HG03457 (cell line): Measurements from ENCODE around the gene ZC3H12C.

ENCODE experiments used
- ATAC-seq: cut with Tn5 transposase; IDR thresholded peaks from one replicate; pipeline ENCODE4 v1.9.1; 2021; ENCODE audit warnings: moderate number of reproducible peaks; ENCODE audit not compliant: unreplicated experiment

Gene ZC3H12C

DNA sequence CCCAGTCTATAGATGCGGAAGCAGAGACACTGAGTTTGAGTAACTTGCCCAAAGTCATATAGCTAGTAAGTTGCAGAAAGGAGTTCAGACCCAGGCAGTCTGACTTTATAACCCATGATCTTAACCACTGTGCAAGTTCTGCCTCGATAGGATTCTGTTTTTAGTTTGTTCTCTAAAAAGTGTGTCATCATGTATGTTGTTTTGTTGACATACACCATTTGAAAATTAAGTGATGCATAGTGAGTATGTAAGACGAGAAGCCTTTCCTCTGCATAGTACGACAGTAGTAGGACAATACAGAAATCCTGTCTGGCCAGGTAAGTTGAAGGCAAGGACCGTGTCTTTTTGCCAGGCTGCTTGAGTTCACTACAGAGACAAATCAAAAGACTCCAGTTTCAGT, 3.3 kb downstream of the ZC3H12C start:
- no peak for ATAC-seq

- ATAC-seq = no peak
Measured at GRCh38 chr11:110097459-110098012, 4.3 kb downstream of the ZC3H12C start.

- ATAC-seq = peak; percentile 41
Measured at GRCh38 chr11:110098645-110099044, 5.5 kb downstream of the ZC3H12C start.

- no peak for ATAC-seq
Measured at GRCh38 chr11:110100476-110101240, 7.5 kb downstream of the ZC3H12C start.

DNA sequence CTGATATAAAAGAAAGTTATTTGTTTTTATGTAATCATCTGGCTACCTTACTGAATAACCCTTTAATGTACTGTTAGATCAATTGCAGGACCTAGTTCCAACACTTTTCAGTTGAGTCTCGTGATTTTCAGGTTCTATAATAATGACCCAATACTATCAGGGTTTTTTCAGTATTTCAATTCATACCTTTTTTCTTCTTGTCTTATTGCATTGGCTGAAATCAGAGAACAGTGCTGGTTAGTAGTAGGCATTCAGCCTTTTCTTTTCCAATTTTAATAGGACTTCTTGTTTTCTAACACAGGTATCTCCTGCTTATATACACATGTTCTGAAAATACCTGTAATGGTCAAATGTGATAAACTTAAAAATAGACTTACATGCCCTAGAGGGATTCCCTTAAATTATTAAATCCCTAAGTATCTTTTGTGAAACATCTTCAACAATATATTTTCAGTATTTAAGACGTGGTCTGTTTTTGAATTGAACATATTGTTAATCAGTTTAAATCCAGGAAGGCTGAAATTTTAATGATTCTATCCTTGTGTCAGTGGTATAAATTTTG, 13.6 kb downstream of the ZC3H12C start:
- no peak for ATAC-seq

GRCh38 chr11:110110854-110111253, 17.7 kb downstream of the ZC3H12C start:
- ATAC-seq = no peak

- ATAC-seq = no peak
Measured at GRCh38 chr11:110112457-110112856, 19.3 kb downstream of the ZC3H12C start.

DNA sequence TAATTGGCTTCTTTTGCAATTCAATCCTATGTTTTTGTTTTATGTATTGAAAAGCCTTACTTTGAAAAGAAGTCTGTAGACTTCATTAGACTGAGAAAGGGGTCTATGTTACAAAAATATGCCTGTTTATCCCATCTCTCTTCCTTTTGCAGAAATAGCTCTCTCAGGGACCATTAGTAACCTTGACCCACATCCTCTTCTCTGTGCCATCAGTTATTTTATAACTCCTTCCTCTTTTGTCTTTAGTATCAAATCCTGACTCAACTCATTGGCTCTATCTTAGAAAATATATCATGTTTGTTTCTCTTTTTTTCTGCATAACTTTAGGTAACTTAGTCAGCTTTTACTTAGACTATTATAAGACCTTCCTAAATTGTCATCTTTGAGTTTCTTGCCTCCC, 20.3 kb downstream of the ZC3H12C start:
- no peak for ATAC-seq

DNA sequence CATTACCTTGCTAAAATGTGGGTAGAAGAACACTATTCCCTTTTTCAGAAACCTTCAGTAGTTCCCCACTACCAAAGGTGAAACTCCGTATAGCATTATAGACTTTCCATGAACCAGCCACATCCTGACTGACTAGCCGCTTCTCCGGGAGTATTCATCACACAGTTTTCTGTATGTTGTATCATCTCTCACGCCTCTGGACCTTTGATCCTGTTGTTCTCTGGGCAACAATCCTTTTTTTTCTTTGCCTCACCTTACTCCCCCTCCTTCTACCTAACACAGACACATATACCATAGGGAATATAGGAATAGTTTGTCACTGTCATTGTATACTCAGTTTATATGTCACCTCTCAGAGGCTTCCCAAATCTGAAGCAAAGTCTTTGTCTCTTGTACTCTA, 20.8 kb downstream of the ZC3H12C start:
- no peak for ATAC-seq

- no peak for ATAC-seq
Measured at GRCh38 chr11:110119317-110119716, 26.1 kb downstream of the ZC3H12C start.

DNA sequence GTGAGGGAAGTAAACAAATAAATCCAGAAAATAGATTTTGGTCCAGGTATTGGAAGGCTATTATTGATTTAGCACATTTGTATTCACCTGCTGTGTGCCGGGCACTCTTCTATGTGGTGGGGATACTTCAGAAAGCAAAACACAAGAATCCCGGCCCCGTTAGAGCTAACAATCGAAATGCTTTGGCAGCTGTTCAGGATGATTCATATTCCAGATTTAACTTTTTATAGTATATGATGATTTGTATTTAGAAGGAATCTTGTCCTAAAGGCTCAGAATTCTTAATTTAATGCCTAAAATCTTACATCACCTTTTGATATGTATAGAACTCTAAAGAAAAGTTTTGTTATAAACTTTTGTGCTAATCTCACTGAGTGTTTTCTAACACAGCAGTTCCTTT, 28.0 kb downstream of the ZC3H12C start:
- ATAC-seq = no peak

DNA sequence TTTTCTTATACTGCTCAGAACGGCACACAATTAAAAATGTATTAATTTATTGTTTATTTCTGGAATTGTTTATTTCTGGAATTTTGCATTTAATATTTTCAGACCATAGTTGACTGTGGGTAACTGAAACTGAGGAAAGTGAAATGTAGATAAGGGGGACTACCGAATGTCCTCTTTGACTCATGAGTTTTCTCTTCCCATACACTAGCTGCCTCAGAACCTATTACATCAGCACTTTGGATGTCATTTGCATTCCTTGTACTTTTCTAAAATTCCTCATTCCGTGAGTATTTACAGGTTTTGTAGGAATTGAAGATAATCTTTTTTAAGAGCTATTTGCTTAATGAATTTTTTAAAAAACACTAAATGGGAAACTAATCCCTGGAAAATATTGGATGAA, 29.8 kb downstream of the ZC3H12C start:
- no peak for ATAC-seq

DNA sequence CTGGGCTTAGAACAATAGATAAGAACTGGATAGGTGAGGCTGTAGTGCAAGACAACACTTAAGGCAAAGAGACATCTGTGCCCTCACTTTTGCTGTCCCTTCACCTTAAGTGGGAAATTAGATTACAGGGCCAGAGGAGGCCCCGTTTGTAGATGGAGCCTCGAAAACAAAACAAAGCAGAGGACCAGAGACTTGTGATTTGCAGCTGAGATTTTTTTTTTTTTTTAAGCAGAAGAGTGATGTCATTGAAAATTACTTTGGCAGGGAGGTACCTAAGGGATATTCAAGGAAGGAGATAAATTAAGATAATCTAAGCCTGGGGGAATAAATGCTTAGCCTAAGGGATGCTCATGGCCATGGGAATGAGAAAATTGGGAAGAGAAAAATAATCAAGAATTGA, 31.4 kb downstream of the ZC3H12C start:
- ATAC-seq = no peak

DNA sequence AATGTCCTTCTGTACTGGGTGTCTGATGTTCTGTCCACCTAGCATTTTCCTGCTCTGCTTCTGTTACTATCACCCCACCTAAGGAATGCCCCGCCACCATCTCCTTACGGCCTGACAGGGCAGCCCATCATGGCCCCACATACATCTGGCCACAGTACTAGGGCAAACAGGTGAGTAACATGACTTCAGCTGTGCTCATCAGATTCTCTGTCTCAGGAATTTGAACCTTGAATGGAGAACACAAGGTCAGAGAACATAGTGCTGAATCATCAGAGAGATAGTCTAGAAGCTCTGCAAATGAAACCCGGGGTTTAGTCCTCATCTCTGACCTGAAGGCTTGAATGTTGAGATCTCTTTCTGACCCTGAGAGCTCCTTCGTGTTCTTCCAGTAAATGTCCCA, 32.4 kb downstream of the ZC3H12C start:
- no peak for ATAC-seq

DNA sequence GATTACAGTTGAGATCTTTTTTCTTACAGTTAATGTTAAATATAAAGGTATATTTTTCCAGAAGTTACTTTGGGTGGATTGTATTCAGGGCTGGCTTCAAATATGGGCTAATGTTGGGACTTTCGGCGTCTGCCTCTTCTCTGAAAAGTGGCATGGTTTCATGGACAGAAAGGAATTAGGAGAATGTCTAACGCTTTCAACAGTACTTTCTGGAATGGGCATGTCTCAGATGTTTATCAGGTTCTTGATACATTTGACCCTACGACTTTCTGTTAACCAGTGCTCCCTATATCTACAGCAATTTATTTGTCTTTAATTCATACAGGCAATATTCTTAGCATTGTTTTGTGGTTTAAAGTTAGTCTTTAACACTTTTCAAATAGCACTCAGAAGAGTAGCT, 33.7 kb downstream of the ZC3H12C start:
- ATAC-seq = no peak

DNA sequence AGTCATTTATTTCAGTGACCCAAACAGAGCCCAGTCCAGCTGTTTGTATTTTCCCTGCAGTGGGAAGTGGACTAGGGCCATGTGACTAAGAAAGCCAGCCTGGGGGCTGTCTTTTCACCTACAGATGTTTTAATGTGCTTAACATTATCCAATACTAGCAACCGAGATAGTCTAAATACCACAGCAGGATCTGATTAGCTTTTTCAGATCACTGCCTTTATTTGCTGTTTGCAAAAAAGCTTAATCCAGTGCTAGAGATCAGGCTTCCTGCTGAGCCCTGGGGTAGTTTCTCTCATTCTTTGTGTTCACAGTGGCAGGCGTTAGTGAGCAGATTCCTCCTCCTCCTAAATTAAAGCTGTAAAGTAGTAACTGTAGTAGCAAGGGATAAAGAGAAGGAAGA, 35.0 kb downstream of the ZC3H12C start:
- ATAC-seq = no peak

DNA sequence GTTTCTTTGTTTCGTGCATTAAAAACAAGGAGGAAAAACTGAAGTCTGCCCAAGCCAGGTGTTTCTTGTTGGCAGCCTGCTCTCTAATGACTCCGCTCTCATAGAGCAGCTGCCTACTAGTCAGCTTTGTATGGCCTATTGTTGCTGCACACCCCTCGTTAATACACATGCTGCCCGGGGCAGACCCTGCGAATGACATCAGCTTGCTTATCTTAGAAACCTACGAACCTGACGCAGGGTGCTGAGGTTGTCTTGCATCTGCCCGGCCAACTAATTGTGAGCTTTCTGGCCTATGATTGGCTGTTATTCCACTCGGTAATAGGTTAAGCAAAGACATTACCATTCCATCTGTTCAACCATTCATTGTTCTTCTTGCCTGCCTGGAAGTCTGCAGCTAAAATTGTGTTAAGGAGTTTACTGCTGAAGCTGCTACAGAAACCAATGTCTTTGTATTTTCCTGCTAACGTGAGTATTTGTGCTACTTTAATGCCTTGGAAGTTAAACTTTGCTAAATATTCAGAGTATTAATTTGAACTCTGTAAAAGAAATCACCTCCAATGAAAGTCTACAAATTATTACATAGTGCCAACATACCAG, 37.5 kb downstream of the ZC3H12C start:
- ATAC-seq = no peak

- ATAC-seq = no peak
Measured at GRCh38 chr11:110131386-110132123, 38.4 kb downstream of the ZC3H12C start.

GRCh38 chr11:110133160-110133559, 40.0 kb downstream of the ZC3H12C start:
- ATAC-seq = no peak

DNA sequence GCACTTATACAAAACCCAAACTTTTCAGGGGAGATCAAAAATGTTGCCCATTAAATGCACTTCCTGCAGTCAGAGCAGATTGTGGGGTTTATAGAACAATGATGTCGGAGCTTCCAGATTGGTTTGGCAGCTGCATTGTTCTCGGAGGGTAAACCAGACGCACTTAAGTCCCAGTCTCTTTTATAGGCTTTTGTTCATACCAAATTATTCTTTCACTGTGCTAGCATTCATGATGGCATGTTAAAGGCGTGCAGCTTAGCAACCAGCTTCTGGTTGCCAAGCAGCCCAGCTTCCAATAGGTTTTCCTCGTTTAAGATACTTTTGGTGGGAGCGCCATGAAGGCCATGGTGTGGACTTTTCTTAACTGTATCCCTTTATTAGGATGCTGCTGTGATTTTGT, 40.9 kb downstream of the ZC3H12C start:
- ATAC-seq = no peak

DNA sequence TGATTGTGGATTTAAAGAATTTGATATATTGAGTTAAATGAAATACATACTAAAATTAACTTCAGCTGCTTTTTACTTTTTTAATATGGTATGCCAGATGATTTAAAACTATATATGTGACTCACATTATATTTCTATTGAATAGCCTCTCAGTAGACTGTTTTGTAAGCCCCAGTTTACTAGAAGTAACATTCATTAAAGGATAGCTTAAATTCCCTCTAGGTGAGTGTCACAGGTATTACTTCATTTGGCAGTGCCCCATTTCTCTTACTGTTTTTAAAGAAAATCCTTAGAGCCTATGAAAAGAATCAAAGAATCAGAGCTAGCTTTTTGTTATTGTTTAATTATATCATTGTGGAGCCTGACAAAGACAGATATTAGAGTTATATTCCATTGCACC, 48.6 kb downstream of the ZC3H12C start:
- no peak for ATAC-seq
